Measurements from ENCODE around the gene OSBPL5. TPM values are rescaled to one million over a fixed set of nuclear protein-coding genes. Genes with fewer than 3 reads are reported as not detected.

OSBPL5 gene
- total RNA-seq, 1 experiment from 2014 or later = 115 TPM

DNA sequence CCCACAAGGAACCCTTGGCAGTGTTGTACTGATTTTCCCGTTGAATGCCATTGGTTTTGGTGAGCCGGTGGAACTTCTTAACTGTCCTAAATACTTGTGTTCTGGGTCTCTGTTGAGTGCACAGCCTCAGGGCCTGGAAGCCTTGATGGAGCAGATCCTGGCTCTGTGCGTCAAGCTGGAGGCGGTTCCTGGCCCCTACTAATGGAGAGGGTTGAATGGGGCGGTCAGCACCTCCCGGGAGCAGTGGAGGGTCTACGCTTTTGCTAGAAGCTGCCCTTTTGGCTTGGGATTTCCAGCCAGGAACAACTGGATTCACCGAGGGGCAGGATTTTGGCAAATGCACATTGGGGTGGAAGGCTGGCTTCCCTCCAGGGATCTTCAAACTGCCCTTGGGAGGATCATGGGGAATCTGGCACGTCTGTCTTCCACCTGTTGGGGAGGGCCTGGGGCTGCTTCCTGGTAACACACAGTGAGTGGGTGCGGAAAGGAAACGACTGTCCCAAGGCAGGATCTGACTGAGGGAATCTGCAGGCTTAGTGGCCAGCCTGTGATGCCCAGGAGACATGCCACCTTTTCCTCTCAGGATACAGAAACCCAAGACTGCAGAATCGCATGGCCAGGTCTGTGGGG lies 6.9 kb upstream of the OSBPL5 start:
- BruUV-seq (replicated peaks) = no TSS peak
- no peak for DNase-seq (ENCODE audit: unreplicated experiment)
- ChIA-PET CTCF (interaction anchor here (1.1 kb wide), 1 partner anchor 43 kb away, joined by 3 read pairs; no protein-coding TSS in a partner anchor), POLR2A (interaction anchor here (0.6 kb wide), 1 partner anchor 681 kb away, joined by 3 read pairs; no protein-coding TSS in a partner anchor)
- Mint-ChIP-seq H3K4me1 (ENCODE audit: insufficient read depth, unreplicated experiment) (peaks cover 7% of the 10 kb centered on the region), H3K27ac (ENCODE audit: low read depth, unreplicated experiment) (no peak overlapping the region), H3K4me3 (ENCODE audit: unreplicated experiment) (no peak overlapping the region), H3K27me3 (ENCODE audit: insufficient read depth, unreplicated experiment) (no peaks in the 10 kb centered on the region), H3K36me3 (ENCODE audit: insufficient read depth, unreplicated experiment) (no peaks in the 10 kb centered on the region), H3K9me3 (ENCODE audit: unreplicated experiment) (peaks cover 9% of the 10 kb centered on the region)
- TF ChIP-seq, protein P1, sequence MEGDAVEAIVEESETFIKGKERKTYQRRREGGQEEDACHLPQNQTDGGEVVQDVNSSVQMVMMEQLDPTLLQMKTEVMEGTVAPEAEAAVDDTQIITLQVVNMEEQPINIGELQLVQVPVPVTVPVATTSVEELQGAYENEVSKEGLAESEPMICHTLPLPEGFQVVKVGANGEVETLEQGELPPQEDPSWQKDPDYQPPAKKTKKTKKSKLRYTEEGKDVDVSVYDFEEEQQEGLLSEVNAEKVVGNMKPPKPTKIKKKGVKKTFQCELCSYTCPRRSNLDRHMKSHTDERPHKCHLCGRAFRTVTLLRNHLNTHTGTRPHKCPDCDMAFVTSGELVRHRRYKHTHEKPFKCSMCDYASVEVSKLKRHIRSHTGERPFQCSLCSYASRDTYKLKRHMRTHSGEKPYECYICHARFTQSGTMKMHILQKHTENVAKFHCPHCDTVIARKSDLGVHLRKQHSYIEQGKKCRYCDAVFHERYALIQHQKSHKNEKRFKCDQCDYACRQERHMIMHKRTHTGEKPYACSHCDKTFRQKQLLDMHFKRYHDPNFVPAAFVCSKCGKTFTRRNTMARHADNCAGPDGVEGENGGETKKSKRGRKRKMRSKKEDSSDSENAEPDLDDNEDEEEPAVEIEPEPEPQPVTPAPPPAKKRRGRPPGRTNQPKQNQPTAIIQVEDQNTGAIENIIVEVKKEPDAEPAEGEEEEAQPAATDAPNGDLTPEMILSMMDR (IDR thresholded peaks at IDR 0.05; ENCODE audit: unreplicated experiment) = no peak
- intact Hi-C loops (cut with micrococcal nuclease) = no loop called here

GRCh38 chr11:3170756-3171650 lies 5.9 kb upstream of the OSBPL5 start:
- Mint-ChIP-seq H3K4me3 (ENCODE audit: unreplicated experiment) (no peak overlapping the region), H3K9me3 (ENCODE audit: unreplicated experiment) (peaks cover 8% of the 10 kb centered on the region), H3K27ac (ENCODE audit: low read depth, unreplicated experiment) (no peak overlapping the region), H3K27me3 (ENCODE audit: insufficient read depth, unreplicated experiment) (no peaks in the 10 kb centered on the region), H3K36me3 (ENCODE audit: insufficient read depth, unreplicated experiment) (no peaks in the 10 kb centered on the region), H3K4me1 (ENCODE audit: insufficient read depth, unreplicated experiment) (peaks cover 7% of the 10 kb centered on the region)
- POLR2A ChIA-PET = interaction anchor here (0.6 kb wide), 1 partner anchor 680 kb away, joined by 3 read pairs; no protein-coding TSS in a partner anchor
- no TSS peak for BruUV-seq (replicated peaks)
- intact Hi-C loops (cut with micrococcal nuclease) = no loop called here
- CTCF ChIA-PET = interaction anchor here (1.0 to 1.1 kb wide), 2 partner anchors 44 to 169 kb away, joined by 3 read pairs; no protein-coding TSS in a partner anchor
- DNase-seq (ENCODE audit: unreplicated experiment) = no peak
- TF ChIP-seq, protein P1 (IDR thresholded peaks at IDR 0.05; ENCODE audit: unreplicated experiment) = no peak

GRCh38 chr11:3170044-3170755 lies 5.1 kb upstream of the OSBPL5 start:
- ChIA-PET POLR2A (interaction anchor here (1.1 kb wide), 1 partner anchor 26 kb away, joined by 3 read pairs; no protein-coding TSS in a partner anchor), CTCF (interaction anchor here (0.9 to 1.0 kb wide), 2 partner anchors 79 to 170 kb away, joined by 3 read pairs; no protein-coding TSS in a partner anchor)
- intact Hi-C loops (cut with micrococcal nuclease) = no loop called here
- H3K27ac Mint-ChIP-seq (ENCODE audit: low read depth, unreplicated experiment) = peak overlapping the region; percentile 3
- DNase-seq (ENCODE audit: unreplicated experiment) = peak; percentile 53
- TF ChIP-seq, protein P1 (IDR thresholded peaks at IDR 0.05; ENCODE audit: unreplicated experiment) = no peak
- H3K4me1 Mint-ChIP-seq (ENCODE audit: insufficient read depth, unreplicated experiment) = peaks cover 11% of the 10 kb centered on the region
- H3K27me3 Mint-ChIP-seq (ENCODE audit: insufficient read depth, unreplicated experiment) = no peaks in the 10 kb centered on the region
- BruUV-seq (replicated peaks) = no TSS peak
- H3K4me3 Mint-ChIP-seq (ENCODE audit: unreplicated experiment) = peak overlapping the region; percentile 7
- H3K9me3 Mint-ChIP-seq (ENCODE audit: unreplicated experiment) = peaks cover under 1% of the 10 kb centered on the region
- no peaks in the 10 kb centered on the region for H3K36me3 Mint-ChIP-seq (ENCODE audit: insufficient read depth, unreplicated experiment)

Data from MCF 10A (cell line).